Measurements from ENCODE around the gene ASIC1.

GRCh38 chr12:50069539-50069938, 12.1 kb downstream of the ASIC1 start:
- TF ChIP-seq CTCF (IDR thresholded peaks at IDR 0.05) (no peak), POLR2A (IDR thresholded peaks at IDR 0.05) (no peak)
